ENCODE results near the gene DSCAML1. TPM values are rescaled to one million over a fixed set of nuclear protein-coding genes. Genes with fewer than 3 reads are reported as not detected.

The DSCAML1 gene
- total RNA-seq, 2 donors from 2014 or later = 2.5 to 5.0 TPM

DNA sequence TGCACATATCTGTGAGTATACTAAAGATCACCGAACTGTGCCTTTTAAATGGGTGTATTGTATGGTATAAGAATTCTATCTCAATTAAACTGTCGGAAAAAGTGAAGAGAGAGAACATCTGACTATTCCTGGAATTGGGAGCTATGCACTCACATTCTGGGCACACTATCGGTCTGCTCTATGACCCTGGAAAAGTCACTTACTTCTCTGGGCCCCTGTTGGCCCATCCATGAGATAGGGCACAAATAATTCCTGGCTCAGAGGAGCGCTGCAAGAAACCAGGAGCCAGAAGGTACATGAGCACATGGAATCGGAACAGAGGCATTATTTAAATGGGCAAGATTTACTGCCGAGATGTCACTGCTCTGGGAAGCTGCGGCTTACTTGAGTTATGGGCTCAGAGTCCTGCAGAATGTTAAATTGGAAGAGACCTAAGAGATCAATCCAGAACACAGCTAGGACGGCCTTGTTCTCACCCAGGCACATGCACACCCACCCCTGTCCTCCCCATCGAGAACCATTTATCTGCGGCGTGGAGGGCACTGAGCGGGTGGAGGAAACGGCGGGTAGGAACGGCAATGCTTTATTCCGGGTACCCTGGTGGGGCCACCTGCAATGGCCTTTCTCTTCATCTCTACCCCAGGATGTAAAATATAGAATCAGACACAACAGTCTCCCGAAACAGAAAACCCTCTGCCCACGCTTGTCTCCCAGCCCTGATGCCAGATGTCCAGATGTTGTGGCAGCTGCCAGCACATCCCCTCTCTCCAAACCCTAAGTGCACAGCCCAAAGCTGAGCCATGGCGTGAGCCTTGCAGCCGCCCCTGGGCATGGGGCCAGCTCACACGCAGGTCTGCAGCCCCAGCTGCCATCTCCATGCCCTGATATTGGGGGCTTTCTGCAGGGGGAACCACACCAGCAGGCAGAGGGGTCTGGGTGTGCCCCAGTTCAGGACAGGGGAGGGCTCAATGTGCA lies 142.4 kb downstream of the DSCAML1 start:
- Mint-ChIP-seq H3K27ac (no peak overlapping the region), H3K9me3 (no peaks in the 10 kb centered on the region), H3K36me3 (no peaks in the 10 kb centered on the region)
- no peak for ATAC-seq
- DNase-seq (ENCODE audit: low spot score in 2 of 2) = no peak

DNA sequence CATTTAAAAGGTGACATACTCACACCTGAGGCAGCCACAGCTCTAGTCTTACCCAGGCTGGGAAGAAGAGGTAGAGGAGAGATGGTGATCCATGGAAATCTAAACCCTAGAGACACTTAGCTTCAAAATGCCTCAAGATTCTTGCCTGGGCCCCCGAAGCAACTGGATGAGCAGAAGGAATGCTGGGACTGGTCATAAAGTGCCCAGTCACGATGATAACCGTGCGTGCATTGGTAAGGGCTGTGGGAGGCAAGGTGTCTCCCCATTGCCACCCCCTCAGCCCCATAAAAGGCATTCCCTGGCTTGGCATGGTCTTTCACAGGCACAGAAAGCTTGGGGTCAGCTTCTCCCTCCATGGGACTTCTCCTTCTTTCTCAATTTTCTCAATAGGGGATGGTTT lies 144.5 kb downstream of the DSCAML1 start:
- Mint-ChIP-seq H3K9me3 (no peaks in the 10 kb centered on the region), H3K27ac (no peak overlapping the region), H3K36me3 (no peaks in the 10 kb centered on the region)
- no peak for DNase-seq (ENCODE audit: low spot score in 2 of 2)
- no peak for ATAC-seq

DNA sequence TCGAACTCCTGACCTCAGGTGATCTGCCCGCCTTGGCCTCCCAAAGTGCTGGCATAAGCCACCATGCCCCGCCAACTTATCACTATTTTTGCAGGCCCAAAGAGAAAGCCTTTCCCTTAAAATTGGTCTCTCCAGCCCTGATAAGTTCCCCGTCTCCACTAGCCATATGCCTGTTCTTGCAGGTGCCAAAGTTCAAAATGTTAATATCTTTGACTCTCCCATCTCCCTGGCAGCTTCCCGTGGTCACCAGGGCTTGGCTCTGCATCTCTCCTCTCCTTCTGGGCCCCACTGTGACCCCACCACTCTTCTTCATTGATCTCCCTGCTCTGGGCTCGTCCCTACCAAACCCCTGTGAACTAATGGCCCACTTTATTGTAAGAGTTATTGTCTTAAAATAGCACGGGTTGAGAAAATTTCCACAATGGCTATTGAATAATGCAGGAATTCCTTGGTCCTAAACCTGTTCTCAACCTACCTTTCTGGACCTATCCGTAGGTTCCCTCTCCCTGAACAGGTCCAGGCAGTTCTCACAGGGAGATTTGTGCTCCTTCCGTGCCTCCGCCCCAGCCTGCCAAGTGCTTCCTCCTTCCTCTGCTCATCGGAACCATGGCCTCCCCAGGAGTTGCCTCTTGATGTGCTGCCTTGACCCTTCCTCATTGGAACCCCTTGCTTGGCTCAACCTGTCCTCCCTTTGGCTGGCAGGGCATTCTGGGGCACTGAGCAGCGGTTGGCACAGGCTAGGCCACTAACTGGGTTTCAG lies 147.5 kb downstream of the DSCAML1 start:
- DNase-seq (ENCODE audit: low spot score in 2 of 2) (no peak), ATAC-seq (no peak)
- no peaks in the 10 kb centered on the region for H3K9me3 Mint-ChIP-seq
- no peak overlapping the region for H3K27ac Mint-ChIP-seq
- H3K36me3 Mint-ChIP-seq = no peaks in the 10 kb centered on the region

DNA sequence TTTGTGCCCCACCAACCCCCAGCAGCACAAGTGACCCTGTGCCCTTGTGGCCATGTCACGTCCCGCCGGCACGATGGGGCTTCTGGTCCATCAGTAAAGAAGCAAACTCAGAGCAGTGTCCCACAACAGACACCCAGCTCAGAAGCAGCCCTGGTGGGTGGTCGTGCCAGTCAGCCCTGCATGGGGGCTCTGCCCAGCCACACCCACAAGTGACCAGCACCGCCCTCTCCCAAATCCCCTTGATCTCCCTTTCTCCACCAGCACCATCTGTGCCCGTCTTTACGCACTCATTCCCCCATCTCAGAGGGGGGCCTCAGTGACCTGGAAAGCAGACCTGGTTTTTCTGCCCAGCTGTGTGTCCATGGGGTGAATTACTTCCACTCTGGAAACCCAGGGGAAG lies 149.1 kb downstream of the DSCAML1 start:
- Mint-ChIP-seq H3K27ac (no peak overlapping the region), H3K36me3 (no peaks in the 10 kb centered on the region), H3K9me3 (no peaks in the 10 kb centered on the region)
- DNase-seq (ENCODE audit: low spot score in 2 of 2) (no peak), ATAC-seq (no peak)

DNA sequence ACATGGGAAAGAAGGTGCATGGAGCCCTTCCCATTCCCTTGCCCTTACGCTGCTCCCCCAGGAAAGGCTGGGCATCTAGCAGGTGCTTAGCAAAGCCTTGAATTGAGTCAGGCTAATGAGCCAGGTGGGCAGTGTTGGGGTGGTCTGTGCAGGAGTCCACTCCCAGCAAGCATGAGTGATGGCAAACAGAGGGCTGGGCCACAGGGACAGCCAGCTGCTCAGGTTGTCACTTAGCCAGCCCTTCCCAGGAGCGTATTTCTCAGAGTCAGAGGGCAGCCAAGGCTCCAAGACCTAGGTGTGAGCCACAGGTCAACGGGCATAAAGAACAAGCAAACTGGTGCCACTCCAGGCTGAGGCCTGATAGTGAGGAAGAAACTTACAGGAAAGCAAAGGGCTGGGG lies 149.8 kb downstream of the DSCAML1 start:
- Mint-ChIP-seq H3K9me3 (no peaks in the 10 kb centered on the region), H3K27ac (no peak overlapping the region), H3K36me3 (no peaks in the 10 kb centered on the region)
- ATAC-seq (no peak), DNase-seq (ENCODE audit: low spot score in 2 of 2) (no peak)

DNA sequence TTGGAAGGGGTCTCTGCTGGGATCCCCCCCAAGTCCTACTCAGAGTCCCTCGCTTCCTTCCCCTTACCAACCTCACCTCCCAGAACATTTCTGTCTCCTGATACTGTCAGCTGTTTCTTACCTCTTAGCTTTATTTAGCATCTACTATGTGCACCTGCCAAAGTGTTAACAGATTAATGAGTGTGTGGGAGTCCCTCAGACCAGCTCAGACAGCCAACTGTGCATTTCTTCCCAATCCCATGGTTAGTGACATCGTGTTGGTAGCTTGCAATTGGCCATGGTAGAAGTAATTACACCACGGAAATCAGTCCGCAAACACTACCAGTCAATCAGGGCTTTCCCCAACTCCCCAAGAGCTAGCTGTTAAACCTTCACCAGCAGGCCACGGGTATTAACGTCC lies 150.6 kb downstream of the DSCAML1 start:
- no peaks in the 10 kb centered on the region for H3K9me3 Mint-ChIP-seq
- no peak for DNase-seq (ENCODE audit: low spot score in 2 of 2)
- ATAC-seq = no peak
- H3K36me3 Mint-ChIP-seq = no peaks in the 10 kb centered on the region
- no peak overlapping the region for H3K27ac Mint-ChIP-seq

DNA sequence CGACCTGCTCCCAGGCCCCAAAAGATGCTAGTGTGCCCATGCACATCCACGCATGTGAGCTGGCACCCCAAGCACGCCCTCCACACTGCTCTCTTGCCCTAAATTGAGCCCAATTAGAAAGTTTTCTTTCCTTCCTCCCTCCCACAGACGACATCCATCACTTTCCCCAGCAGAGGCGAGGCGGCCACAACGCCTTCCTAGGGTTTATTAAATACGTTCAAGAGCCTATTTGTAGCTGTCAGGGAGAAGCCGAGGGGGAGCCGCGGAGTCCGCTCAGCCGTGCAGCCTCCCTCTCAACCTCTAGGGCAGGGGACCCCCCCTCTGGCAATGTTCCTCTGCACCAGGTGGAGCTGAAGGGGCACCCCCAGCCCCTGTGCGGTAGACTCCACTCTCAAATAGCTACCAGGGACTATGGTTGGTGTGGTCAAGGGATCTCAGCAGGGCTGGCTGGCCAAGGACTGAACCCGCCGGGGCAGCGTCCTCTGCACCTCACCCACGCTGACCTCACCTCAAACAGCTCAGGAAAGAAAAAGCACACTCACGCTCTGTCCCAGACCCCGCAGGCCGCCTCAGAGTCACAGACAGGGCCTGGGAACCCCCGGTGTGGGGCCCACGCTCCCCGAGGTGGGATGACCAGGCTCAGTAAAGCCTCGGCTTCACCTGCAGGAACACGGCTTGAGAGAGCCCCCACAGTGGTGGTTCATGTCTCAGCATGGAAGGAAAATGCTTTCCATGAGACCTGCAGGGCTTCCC lies 152.4 kb downstream of the DSCAML1 start:
- no peaks in the 10 kb centered on the region for H3K36me3 Mint-ChIP-seq
- H3K9me3 Mint-ChIP-seq = no peaks in the 10 kb centered on the region
- DNase-seq (ENCODE audit: low spot score in 2 of 2) = no peak
- H3K27ac Mint-ChIP-seq = no peak overlapping the region
- ATAC-seq = no peak

DNA sequence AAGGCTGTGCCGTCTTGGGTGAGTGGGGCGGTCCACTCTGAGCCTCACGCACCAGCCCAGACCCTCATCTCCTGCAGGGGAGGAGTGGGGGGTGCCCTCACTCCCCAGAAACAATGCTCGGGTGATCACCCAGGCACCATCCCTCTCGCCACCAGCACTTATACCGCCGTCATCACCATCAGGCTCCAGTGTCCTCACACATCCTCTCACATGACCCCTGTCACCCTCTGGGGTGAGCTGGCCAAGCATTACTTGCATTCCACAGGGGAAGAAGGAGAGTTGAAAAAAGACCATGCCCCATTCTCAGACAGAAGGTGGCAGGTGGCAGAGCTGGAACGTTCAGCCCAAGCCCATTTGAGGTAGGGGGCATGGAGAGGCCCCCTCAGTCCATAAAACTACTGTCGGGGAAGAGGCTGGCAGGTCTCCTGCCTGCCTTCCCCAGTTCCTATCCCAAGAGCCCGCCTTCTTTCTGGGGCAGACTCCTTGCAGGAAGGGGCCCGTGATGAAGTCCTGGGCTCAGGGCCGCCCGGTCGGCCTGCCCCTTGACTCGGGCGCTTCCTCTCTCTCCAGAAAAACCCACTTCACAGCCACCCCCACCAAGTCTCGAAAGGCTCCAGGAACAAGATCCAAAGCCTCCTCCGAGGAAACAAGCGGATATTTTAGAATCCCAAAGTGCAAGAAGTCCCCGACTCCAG lies 153.3 kb downstream of the DSCAML1 start:
- no peaks in the 10 kb centered on the region for H3K9me3 Mint-ChIP-seq
- DNase-seq (ENCODE audit: low spot score in 2 of 2) (no peak), ATAC-seq (no peak)
- no peak overlapping the region for H3K27ac Mint-ChIP-seq
- no peaks in the 10 kb centered on the region for H3K36me3 Mint-ChIP-seq

DNA sequence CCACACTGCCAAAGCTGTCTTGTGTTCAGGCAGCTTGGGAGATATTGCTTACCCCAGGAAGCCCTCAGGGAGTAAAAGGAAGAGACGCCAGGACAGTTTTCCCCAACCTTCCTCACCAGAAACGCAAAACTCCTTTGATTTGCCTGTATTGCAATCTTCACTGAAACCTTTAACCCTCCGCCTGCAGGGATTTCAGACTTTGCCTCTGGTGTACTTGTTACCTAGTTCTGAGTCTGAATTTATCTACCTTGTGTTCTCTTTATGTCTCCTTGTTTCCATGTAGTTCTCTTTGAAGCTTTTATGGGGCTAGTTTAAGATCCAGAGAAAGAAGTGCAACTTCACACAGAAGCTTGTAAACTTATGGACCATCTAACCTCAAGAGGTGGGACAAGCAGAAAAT lies 154.2 kb downstream of the DSCAML1 start:
- DNase-seq (ENCODE audit: low spot score in 2 of 2) (no peak), ATAC-seq (no peak)
- no peaks in the 10 kb centered on the region for H3K36me3 Mint-ChIP-seq
- no peak overlapping the region for H3K27ac Mint-ChIP-seq
- no peaks in the 10 kb centered on the region for H3K9me3 Mint-ChIP-seq

DNA sequence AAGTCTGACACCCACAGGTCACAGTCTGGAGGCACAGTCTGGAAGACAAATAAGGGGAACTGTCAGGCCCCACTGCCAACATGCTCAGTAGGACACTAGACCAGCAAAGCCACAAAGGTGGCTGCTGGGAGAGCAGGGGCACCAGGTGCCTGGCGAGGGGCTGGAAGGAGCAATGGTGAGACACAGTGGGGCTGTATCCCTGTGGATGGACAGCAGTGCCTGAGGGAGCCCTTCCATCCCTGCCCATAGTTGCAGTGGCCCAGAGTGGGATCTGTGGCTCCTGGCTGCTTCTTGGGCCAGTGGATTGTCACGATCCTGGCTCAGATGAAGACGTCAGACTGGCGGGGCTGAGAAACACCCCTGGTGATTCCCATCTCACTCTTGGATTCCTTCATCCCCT lies 154.6 kb downstream of the DSCAML1 start:
- ATAC-seq = no peak
- Mint-ChIP-seq H3K9me3 (no peaks in the 10 kb centered on the region), H3K27ac (no peak overlapping the region), H3K36me3 (no peaks in the 10 kb centered on the region)
- no peak for DNase-seq (ENCODE audit: low spot score in 2 of 2)

DNA sequence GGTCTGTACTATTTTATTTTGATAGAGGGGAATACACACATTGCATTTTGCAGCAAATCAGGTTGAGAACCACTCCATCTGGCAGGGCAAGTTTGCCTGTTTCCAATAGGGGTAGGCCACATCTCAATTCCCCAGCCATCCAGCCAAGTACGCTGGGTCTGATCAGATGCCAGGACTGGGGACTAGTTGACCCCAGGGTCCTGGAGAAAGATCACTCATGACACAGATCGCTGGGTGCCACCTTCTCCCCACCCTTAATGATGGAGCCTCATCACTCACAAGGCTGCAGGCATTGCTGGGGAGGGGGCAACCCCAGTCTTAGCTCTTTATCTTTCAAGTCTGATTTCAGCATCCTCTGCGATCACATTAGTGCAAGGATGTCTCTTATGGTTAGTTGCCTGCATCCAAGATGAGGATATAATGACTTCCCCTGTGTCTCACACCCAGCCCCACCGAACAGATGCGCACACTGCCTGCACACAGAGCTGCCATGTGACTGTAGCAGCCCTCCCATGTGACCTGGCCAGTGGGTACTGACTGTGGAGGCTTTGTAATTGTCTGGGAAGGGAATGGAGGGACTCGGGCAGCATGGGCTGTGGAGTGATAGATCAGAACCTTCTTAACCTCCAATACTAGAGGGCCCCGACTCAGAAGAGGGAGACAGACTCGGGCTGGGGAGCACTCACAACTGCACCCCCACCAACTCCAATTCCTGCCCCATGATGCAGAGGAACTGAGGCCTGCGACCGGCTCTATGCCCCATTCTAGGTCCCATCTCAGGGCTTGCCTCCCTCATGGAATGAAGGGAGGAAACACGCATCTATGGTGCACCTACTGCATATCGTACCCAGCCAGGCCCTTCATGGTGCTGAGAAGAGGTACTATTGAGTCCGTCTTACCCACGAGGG lies 155.8 kb downstream of the DSCAML1 start:
- no peak for DNase-seq (ENCODE audit: low spot score in 2 of 2)
- H3K36me3 Mint-ChIP-seq = no peaks in the 10 kb centered on the region
- H3K27ac Mint-ChIP-seq = no peak overlapping the region
- ATAC-seq = no peak
- H3K9me3 Mint-ChIP-seq = no peaks in the 10 kb centered on the region

DNA sequence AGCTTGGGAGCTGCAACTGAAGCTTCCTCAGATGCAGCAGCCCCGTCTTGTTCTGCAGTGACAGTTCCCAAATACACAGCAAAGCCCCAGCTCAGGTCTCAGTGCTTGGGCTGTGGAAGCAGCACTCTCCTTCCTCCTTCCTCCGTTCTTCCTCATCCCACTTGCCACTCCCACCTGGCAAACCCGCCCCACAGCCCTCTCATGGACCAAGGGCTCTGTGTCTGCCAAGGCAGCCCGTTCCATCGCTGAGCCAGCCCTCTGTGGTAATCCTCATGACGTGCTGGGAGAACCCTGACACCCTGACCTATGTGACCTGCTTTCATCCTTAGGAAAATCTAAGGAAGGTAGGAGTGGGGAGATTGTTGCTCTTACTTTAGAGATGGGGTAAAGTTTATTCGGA lies 157.0 kb downstream of the DSCAML1 start:
- no peak overlapping the region for H3K27ac Mint-ChIP-seq
- H3K36me3 Mint-ChIP-seq = no peaks in the 10 kb centered on the region
- DNase-seq (ENCODE audit: low spot score in 2 of 2) (no peak), ATAC-seq (no peak)
- H3K9me3 Mint-ChIP-seq = no peaks in the 10 kb centered on the region

DNA sequence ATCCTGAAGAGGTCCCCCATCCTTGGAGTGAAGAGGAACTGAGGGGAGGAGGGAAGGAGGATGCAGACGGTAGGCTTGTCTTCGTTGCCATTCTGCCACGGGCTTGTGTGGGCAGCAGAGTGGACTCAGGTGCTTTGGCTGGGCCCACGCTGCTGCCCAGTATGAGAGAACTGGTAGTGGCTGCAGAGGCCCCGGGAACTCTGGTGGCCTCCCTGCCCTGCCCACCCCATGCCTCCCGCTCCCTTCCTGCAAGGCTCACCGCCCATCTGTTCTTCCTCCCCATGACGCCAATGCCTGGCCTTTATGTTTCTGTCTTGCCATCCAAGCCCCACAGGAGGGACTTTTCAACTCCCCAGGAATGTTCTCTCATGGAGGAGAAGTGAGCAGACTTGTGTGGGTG lies 157.4 kb downstream of the DSCAML1 start:
- H3K9me3 Mint-ChIP-seq = no peaks in the 10 kb centered on the region
- H3K27ac Mint-ChIP-seq = no peak overlapping the region
- DNase-seq (ENCODE audit: low spot score in 2 of 2) = no peak
- ATAC-seq = no peak
- H3K36me3 Mint-ChIP-seq = no peaks in the 10 kb centered on the region

DNA sequence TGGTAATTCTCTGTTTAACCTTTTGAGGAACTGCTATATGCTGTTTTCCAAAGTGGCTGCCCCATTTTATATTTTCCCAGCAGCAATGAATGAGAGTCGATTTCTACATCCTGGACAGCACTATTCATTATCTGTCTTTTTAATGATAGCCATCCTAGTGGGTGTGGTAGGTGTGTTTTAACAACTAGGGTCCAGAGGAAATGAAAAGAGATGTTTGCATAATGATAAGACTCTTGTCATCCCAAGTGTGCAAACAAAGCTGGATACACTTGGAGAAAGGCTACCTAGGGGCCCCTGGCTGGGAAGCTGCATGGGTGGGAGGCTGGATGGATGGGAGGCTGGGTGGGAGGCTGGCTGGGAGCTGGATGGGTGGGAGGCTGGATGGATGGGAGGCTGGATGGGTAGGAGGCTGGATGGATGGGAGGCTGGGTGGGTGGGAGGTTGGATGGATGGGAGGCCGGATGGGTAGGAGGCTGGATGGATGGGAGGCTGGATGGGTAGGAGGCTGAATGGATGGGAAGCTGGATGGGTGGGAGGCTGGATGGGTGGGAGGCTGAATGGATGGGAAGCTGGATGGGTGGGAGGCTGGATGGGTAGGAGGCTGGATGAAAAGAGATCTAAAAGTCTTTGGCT lies 158.0 kb downstream of the DSCAML1 start:
- Mint-ChIP-seq H3K27ac (no peak overlapping the region), H3K9me3 (no peaks in the 10 kb centered on the region), H3K36me3 (no peaks in the 10 kb centered on the region)
- no peak for DNase-seq (ENCODE audit: low spot score in 2 of 2)
- ATAC-seq = no peak

Measured in activated naive CD4-positive, alpha-beta T cell treated with anti-CD3 and anti-CD28 coated beads, Interleukin-2, amount 50 U/mL, for 72 hours (primary cell).